Suprapubic skin (tissue), 4 donors: Measurements from ENCODE around the gene FAM78A. TPM values are rescaled to one million over a fixed set of nuclear protein-coding genes. Genes with fewer than 3 reads are reported as not detected.
"Not testable (repeated sequence)": the region's sequence is repeated elsewhere in the genome, so short reads cannot be mapped to it uniquely, and the experiment has no call there.

ENCODE experiments used
- DNase-seq, 2 donors: peaks; one replicate each; pipeline ENCODE4 v3.0.0-alpha.2; 2019; ENCODE audit warnings: low spot score in 2 of 2
- H3K27ac ChIP-seq: fragments of 200-600 bp; sonication (generic); one replicate; pipeline ENCODE4 v1.5.1; 2019
- H3K27me3 ChIP-seq: fragments of 200-600 bp; sonication (generic); one replicate; pipeline ENCODE4 v1.5.1; 2019
- H3K36me3 ChIP-seq: fragments of 200-600 bp; sonication (generic); one replicate; pipeline ENCODE4 v1.5.1; 2019
- H3K4me1 ChIP-seq: fragments of 200-600 bp; sonication (generic); one replicate; pipeline ENCODE4 v1.5.1; 2019
- H3K4me3 ChIP-seq: fragments of 200-600 bp; sonication (generic); one replicate; pipeline ENCODE4 v1.5.1; 2019; ENCODE audit warnings: mild to moderate bottlenecking
- H3K9me3 ChIP-seq: fragments of 200-600 bp; sonication (generic); one replicate; pipeline ENCODE4 v1.5.1; 2019
- EP300 ChIP-seq: sonication (generic); formaldehyde crosslinking; IDR thresholded peaks from one replicate; pipeline ENCODE4 v1.6.1; 2017; ENCODE audit warnings: antibody characterized with exemption
- POLR2A ChIP-seq, 2 donors: fragments of 450-650 bp; IDR thresholded peaks; one replicate each; pipeline ENCODE4 v1.6.1; 2017; ENCODE audit warnings: antibody characterized with exemption in 2 of 2, mild to moderate bottlenecking in 2 of 2, moderate library complexity in 2 of 2
- POLR2AphosphoS5 ChIP-seq, 3 donors: sonication (generic); formaldehyde crosslinking; IDR thresholded peaks; one replicate each; pipeline ENCODE4 v1.6.1; 2017; ENCODE audit warnings: antibody characterized with exemption in 3 of 3
- WGBS: methylation state at CpG from one replicate; pipeline ENCODE4 v1.1.5; 2018; 5-methylcytosine and 5-hydroxymethylcytosine counted together
- total RNA-seq, 4 donors: library from RNA; depleted of rRNA; stranded (reverse); fragments of >200 nt; gene quantifications; one replicate each; pipeline ENCODE4 v1.1.0, GENCODE V29; 2016
- TF ChIP-seq, protein P1 (sequence below), 2 donors: fragments of 200-600 bp in 1 of 2; fragments of 450-650 bp in 1 of 2; sonication (generic) in 1 of 2; IDR thresholded peaks; one replicate each; pipeline ENCODE4 v1.5.1; 2016 to 2019; ENCODE audit warnings: antibody characterized with exemption in 2 of 2, mild to moderate bottlenecking in 1 of 2, moderate library complexity in 1 of 2

The FAM78A gene
- total RNA-seq, 4 donors from 2014 or later: 0.81 to 2.0 (median 1.3) TPM

- H3K27ac ChIP-seq: peak overlapping the region; percentile 29
- no peak for DNase-seq
- TF ChIP-seq, protein P1, sequence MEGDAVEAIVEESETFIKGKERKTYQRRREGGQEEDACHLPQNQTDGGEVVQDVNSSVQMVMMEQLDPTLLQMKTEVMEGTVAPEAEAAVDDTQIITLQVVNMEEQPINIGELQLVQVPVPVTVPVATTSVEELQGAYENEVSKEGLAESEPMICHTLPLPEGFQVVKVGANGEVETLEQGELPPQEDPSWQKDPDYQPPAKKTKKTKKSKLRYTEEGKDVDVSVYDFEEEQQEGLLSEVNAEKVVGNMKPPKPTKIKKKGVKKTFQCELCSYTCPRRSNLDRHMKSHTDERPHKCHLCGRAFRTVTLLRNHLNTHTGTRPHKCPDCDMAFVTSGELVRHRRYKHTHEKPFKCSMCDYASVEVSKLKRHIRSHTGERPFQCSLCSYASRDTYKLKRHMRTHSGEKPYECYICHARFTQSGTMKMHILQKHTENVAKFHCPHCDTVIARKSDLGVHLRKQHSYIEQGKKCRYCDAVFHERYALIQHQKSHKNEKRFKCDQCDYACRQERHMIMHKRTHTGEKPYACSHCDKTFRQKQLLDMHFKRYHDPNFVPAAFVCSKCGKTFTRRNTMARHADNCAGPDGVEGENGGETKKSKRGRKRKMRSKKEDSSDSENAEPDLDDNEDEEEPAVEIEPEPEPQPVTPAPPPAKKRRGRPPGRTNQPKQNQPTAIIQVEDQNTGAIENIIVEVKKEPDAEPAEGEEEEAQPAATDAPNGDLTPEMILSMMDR (IDR thresholded peaks at IDR 0.05): no peak
- TF ChIP-seq EP300: no peak
- TF ChIP-seq POLR2A (IDR thresholded peaks at IDR 0.05): no peak
- TF ChIP-seq POLR2AphosphoS5 (IDR thresholded peaks at IDR 0.05): no peak
- no peaks in the 10 kb centered on the region for H3K9me3 ChIP-seq
- no peak overlapping the region for H3K4me3 ChIP-seq
- H3K27me3 ChIP-seq: peaks cover 3% of the 10 kb centered on the region
- 81% methylated on average over 6 of the region's 6 CpGs for WGBS
- H3K36me3 ChIP-seq: no peaks in the 10 kb centered on the region
- peaks cover 7% of the 10 kb centered on the region for H3K4me1 ChIP-seq
Observed at GRCh38 chr9:131271506-131271931, 4.8 kb downstream of the FAM78A start.

DNA sequence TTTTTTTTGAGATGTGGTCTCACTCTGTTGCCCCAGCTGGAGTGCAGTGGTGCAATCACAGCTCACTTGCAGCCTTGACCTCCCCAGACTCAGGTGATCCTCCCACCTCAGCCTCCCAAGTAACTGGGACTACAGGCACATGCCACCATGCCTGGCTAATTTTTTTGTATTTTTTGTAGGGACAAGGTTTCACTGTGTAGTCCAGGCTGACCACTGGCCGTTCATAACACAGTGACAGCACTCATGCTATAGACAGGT lies 5.4 kb downstream of the FAM78A start:
- H3K27me3 ChIP-seq, H3K9me3 ChIP-seq, H3K36me3 ChIP-seq, DNase-seq, H3K4me3 ChIP-seq: not testable (repeated sequence)
- Histone ChIP-seq H3K4me1 (peaks cover 12% of the 10 kb centered on the region), H3K27ac (peak overlapping the region; percentile 29)
- 71% methylated on average over 1 of the region's 1 CpG for WGBS

- no peaks in the 10 kb centered on the region for H3K27me3 ChIP-seq
- H3K9me3 ChIP-seq: no peaks in the 10 kb centered on the region
- H3K4me3 ChIP-seq: no peak overlapping the region
- WGBS: 71% methylated on average over 18 of the region's 20 CpGs
- no peak for TF ChIP-seq POLR2A (IDR thresholded peaks at IDR 0.05)
- no peak for TF ChIP-seq EP300
- no peak for TF ChIP-seq POLR2AphosphoS5 (IDR thresholded peaks at IDR 0.05)
- TF ChIP-seq, protein P1 (IDR thresholded peaks at IDR 0.05): no peak
- DNase-seq: no peak
- H3K36me3 ChIP-seq: no peaks in the 10 kb centered on the region
- H3K27ac ChIP-seq: peak overlapping the region; percentile 23
- peaks cover 17% of the 10 kb centered on the region for H3K4me1 ChIP-seq
Observed at GRCh38 chr9:131270171-131271015, 5.9 kb downstream of the FAM78A start.

GRCh38 chr9:131266266-131267229 lies 9.8 kb downstream of the FAM78A start:
- Histone ChIP-seq H3K36me3 (no peaks in the 10 kb centered on the region), H3K4me3 (no peak overlapping the region), H3K27me3 (no peaks in the 10 kb centered on the region), H3K27ac (no peak overlapping the region), H3K9me3 (no peaks in the 10 kb centered on the region), H3K4me1 (peaks cover 16% of the 10 kb centered on the region)
- DNase-seq: no peak
- WGBS: 46% methylated on average over 21 of the region's 26 CpGs
- TF ChIP-seq POLR2AphosphoS5 (IDR thresholded peaks at IDR 0.05) (no peak), EP300 (no peak), POLR2A (IDR thresholded peaks at IDR 0.05) (no peak)
- TF ChIP-seq, protein P1 (IDR thresholded peaks at IDR 0.05): no peak

GRCh38 chr9:131264231-131264630 lies 12.1 kb downstream of the FAM78A start:
- H3K27me3 ChIP-seq: no peaks in the 10 kb centered on the region
- TF ChIP-seq POLR2A (IDR thresholded peaks at IDR 0.05) (no peak), POLR2AphosphoS5 (IDR thresholded peaks at IDR 0.05) (no peak), EP300 (no peak)
- TF ChIP-seq, protein P1 (IDR thresholded peaks at IDR 0.05): no peak
- peaks cover 10% of the 10 kb centered on the region for H3K4me1 ChIP-seq
- no peak overlapping the region for H3K27ac ChIP-seq
- peaks cover 18% of the 10 kb centered on the region for H3K36me3 ChIP-seq
- no peaks in the 10 kb centered on the region for H3K9me3 ChIP-seq
- WGBS: 55% methylated on average over 10 of the region's 11 CpGs
- DNase-seq: no peak
- no peak overlapping the region for H3K4me3 ChIP-seq
